Measurements from ENCODE around the gene MFSD8.
A peak's percentile ranks its signal among the peaks of the same experiment; 100 is the strongest.
"Not testable (repeated sequence)": the region's sequence is repeated elsewhere in the genome, so short reads cannot be mapped to it uniquely, and the experiment has no call there.

The MFSD8 gene, protein sequence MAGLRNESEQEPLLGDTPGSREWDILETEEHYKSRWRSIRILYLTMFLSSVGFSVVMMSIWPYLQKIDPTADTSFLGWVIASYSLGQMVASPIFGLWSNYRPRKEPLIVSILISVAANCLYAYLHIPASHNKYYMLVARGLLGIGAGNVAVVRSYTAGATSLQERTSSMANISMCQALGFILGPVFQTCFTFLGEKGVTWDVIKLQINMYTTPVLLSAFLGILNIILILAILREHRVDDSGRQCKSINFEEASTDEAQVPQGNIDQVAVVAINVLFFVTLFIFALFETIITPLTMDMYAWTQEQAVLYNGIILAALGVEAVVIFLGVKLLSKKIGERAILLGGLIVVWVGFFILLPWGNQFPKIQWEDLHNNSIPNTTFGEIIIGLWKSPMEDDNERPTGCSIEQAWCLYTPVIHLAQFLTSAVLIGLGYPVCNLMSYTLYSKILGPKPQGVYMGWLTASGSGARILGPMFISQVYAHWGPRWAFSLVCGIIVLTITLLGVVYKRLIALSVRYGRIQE

DNA sequence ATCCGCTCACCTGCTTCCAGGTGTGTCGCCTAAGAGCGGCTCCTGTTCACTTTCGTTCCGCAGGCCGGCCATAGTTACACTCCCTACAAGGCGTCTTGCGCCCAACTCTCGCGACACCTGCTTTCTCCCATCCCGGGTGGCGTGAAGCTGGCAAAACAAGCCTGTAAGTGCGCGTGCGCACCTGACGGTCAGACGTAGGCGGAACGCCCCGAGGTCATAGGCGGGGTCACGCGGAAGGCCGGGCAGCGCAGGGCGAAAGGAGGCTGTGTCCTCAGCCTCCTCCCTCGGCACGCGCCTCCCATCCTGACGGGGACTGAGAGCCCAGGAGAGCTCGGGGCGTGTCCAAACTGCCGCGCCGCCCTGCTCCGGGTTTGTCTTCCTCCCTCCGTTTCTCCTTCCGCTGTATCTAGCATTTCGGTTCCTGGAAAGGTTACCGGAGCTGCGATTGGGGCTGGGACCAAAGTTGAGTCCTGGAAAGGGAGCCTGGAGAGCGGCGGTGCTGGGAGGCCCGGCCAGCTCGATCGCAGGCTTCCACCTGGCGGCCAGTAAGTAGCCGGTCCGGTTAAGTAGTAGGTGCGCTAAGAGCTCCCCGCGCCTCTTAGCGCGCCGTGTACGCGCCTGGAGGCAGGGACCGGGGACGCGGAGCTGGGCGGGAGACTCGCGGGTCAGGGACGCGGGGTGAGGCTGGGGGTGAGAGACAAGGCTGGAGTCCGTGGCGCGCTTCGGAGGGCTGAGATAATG, at the start of gene MFSD8, which contains the start of gene ABHD18:
Gene MFSD8 (minus strand): TSS at position 112 of the 741 bp plus-strand sequence. CDS start 40 bp downstream, at position 72.
Gene ABHD18 (plus strand): TSS at position 345 of the 741 bp plus-strand sequence. CDS start 17,550 bp downstream, outside the sequence.
- DNase-seq: peak; percentile 90

DNA sequence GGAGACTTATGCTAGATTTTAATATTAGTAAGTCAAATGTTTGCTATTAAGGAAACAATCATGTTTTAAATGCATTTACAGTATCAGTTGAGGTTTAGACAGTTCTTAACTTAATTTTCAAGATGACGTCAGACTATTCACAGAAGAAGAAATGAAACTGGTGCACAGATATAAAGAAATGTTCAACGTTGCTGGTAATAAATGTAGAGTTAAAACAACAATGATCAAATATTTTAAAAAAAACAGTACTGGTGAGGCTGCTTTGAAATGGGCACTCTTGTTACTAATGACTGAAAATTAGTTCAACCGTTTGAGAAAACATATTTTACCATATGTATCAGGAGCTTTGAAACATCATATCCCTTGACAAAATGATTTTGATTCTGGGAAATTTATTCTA, 44.5 kb upstream of the MFSD8 start:
- DNase-seq: no peak

DNA sequence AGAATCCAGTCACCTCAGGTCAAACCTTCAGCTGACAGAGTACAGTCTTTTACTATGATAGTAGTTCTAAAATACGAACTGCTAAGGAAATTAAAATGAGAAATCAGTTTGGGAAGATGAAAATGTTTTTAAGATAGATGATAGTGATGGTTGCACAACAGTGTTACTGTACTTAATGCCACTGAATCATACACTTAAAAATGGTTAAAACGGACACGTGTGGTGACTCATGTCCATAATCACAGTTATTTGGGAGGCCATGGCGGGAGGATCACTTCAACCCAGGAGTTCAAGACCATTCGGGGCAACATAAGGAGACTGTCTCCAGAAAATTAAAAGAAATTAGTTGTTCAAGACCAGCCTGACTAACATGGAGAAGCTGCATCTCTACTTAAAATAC, 41.6 kb upstream of the MFSD8 start:
- DNase-seq: no peak

DNA sequence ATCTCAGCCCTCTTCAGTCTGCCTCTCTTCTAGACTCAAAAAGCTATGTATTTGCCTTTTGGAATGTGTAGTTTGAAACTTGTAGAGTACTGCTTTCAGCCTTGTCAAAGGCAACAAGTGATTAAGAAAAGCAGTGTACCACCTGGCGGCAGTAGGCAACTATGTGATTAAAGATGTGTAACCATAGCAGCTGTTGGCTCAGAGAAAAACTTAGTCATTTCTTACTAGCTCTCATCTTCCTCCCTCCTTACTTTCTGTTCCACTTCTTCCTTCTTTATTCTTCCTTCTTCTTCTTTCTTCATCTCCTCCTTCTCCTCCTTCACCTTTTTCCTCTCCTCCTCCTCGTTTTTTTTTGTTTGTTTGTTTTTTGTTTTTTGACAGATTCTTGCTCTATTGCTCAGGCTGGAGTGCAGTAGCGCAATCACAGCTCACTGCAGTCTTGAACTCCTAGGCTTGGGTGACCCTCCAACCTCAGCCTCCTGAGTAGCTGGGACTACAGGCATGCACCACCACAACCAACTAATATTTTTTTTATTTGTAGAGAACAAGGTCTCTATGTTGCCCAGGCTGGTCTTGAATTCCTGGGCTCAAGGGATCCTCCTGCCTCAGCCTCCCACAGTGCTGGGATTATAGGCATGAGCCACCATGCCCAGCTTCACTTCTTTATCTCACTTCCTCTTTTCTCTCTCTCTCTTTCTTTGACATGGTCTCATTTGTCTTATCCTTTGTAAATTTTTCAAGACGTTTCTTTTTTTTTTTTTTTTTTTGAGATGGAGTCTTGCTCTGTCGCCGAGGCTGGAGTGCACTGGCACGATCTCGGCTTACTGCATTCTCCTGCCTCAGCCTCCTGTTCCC, 32.8 kb upstream of the MFSD8 start:
- no peak for DNase-seq

DNA sequence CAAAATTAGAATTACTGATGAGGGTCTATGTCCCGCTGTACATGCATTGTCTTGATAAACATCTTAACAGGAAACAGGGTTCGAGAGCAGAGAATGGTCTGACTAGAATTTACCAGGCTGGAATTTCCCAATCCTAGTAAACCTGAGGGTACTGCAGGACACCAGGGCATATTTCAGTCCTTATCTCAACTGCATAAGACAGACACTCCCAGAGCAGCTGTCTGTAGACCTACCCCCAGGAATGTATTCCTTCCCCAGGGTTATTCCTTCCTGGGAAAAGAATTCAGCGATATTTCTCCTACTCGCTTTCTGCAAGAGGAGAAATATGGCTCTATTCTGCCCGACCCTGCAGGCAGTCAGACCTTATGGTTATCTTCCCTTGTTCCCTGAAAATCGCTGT, 31.5 kb upstream of the MFSD8 start:
- not testable (repeated sequence) for DNase-seq

DNA sequence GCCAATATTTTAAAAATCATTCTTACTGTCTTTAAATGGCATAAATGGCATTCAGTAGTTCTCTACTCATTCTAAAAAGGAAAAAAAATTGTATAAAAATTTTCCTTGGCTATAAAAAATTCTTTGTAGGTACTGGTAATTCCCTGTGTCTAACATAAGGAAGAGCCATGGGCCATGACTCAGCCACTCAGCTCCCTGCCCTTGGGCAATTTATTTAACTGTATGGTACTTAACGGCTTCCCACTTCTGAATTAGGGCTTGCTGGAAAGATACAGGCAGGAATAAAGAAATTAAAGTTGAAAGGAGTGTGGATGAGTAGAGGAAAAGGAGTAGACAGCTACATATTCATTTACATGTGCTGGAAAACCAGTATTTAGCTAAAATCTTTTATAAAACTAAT, 30.8 kb upstream of the MFSD8 start:
- no peak for DNase-seq

DNA sequence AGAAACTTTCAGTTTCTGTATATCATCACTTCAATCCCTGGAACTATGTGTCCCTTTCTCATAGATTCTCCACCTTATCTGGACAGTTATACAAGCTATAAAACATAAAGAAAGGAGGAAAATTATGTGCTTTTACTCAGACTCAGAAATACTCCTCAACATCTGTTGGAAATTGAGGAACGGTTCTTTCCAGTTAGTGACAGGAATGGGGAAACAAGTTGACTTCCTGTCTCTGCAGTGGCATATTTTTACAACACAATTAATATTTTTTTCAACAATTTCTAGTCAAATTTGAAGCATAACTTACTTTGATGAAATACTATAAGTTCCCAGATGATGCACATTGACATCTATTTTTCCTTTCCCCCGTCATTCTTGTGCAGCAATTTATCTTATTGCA, 28.2 kb upstream of the MFSD8 start:
- DNase-seq: no peak

DNA sequence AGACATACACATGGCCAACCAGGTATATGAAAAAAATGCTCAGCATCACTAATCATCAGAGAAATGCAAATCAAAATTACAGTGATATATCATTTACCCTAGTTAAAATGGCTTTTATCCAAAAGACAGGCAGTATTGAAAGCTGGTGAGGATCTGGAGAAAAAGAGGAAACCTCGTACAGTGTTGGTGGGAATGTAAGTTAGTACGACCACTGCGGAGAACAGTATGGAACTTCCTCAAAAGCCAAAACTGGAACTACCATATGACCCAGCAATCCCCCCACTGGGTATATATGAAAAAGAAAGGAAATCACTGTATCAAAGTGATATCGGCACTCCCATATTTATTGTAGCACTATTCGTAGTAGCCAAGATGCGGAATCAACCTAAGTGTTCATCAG, 23.7 kb upstream of the MFSD8 start:
- DNase-seq: no peak

DNA sequence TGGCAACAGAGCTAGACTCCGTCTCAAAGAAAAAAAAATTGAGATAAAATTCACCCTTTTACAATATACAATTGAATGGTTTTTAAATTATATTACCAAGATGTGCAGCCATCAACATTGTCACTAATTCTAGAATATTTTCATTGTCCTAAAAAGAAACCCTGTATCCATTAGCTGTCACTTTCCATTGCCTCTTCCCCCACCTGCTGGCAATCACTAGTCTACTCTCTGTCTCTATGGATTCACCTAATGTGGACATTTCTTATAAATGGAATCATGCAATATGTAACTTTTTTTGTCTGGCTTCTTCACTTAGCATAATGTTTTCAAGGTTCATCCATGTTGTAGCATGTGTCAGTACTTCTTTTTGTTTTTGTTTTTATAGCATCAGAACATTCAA, 21.0 kb upstream of the MFSD8 start:
- no peak for DNase-seq

DNA sequence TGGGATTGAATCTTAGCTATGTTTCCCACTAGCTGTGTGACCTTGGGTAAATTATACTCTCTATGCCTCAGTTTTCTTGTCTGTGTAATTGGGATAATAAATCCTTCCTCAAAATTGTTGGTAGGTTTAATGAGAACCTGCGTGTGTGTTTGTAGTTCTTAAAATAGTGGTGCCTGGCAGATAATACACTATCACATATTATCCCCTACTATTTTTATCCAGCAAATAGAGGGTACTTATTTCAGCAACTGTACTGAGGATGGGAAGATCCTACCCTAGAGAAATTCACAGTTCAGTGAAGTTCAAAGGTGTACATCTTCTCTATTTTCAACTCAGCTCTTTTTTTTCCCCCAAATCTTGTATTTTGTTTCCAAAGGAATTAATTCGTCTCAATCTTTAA, 17.5 kb upstream of the MFSD8 start:
- no peak for DNase-seq

DNA sequence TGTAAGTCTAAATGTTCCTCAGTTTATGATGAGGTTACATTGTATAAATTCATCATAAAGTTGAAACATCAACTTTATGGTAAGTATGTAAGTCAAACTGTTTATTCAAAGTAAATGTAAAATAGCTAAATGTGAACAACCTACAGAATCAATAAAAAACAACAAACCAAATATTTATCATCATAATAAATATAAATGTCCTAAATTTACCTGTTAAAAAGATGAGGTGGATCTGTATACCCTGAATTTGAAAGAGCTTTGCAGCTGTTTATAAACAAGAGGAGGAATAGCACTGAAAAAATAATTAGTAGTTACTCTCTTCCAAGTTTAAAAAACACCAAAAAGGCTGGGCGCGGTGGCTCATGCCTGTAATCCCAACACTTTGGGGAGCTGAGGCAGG, 14.0 kb upstream of the MFSD8 start:
- no peak for DNase-seq

DNA sequence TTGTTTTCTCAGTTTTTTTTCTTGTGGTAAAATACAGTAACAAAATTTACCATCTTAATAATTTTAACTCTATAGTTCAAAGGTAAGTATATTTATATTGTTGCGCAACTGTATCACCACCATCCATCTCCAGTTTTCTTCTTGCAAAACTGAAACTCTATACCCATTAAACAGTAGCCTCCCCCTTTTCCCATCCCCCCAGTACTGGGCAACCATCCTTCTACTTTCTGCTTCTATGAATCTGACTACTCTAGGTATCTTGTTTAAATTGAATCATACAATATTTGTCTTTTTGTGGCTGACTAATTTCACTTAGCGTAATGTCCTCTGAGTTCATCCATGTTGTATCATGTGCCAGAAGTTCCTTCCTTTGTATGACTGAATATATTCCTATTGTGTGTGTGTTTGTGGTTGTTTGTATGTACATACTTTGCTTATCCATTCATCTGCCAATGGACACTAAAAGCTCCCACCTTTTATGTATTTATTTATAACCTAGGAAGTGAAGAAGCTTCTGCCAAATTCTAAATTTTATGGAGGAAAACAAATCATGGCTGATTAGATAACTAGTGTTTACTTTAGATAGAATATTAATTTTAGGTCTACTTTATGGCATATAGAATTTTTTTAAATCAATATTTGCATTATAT, 10.3 kb upstream of the MFSD8 start:
- no peak for DNase-seq

DNA sequence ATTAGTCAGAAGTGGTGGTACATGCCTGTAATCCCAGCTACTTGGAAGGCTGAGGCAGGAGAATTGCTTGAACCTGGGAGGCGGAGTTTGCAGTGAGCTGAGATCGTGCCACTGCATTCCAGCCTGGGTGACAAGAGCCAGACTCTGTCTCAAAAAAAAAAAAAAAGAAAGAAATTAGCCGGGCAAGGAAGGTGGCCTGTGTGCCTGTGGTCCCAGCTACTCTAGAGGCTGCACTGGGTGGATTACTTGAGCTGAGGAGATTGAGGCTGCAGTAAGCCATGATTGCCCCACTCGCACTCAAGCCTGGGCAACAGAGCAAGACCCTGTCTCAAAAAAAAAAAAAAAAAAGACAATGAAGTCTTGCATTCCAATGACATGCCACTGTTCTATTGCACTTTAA, 6.0 kb upstream of the MFSD8 start:
- DNase-seq: not testable (repeated sequence)

DNA sequence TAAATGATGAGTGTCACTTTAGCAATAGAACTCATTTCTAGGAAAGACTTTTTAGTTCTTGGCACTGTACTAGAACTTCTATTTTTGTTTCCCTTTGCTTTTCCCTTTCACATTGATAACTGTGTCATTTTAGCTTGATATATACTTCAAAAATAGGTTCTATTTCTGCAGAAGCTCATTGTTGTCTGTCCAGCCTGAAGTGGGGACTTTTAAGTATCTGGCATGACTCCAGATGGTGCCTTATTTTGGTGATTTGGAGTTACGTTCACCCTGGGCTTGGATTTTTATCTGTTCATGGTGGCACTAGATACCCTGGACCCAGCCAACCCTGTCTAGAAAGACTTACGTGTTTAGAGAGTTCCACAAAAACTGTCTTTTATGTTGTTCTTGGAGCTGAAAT, 3.6 kb upstream of the MFSD8 start:
- DNase-seq: no peak

DNA sequence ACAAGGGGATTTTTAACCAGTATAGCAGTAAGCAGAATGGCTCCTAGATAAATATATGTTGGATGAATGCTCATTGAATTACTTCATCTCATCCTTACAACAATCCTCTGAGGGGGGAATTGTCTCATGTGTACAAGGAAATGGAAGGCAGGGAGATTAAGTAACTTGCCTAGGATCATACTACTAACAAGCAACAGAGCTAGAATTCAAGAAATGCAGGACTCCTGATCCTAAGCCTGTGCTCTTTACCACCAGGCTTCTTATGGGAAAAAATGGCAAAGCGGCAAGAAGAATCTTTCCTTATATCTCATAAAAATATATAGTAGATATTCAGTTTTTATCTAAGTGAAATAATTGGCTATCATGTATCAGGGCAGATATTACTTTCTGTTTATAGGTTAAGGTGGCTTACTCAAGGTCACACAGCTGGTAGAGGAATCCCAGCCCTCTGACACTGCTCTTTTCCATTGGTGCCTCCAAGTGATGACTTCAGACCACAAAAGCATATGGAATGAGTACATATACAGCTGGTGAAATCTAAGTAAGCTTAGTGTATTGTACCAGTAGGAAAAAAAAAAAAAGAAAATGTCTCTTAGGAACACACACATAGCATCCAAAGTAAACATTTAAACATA, 2.3 kb upstream of the MFSD8 start:
- no peak for DNase-seq

DNA sequence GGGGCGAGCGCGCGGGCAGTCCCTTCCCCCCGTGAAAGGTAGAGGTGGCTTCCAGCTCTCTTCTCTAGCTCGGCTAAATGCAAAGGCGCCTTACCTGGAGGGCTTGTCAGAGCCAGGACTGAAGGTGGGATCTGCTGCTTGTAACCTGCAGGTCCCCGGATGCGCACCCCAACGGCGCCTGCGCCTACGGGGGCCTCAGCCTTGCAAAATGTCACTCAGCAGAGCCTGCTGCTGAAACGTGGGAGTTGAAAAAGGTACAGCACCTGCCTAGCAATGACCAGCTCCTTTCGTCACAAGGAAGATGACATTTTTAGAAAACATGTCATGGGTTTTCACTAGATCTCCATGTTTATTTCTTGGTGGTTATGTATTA, 816 bp upstream of the MFSD8 start:
- no peak for DNase-seq

DNA sequence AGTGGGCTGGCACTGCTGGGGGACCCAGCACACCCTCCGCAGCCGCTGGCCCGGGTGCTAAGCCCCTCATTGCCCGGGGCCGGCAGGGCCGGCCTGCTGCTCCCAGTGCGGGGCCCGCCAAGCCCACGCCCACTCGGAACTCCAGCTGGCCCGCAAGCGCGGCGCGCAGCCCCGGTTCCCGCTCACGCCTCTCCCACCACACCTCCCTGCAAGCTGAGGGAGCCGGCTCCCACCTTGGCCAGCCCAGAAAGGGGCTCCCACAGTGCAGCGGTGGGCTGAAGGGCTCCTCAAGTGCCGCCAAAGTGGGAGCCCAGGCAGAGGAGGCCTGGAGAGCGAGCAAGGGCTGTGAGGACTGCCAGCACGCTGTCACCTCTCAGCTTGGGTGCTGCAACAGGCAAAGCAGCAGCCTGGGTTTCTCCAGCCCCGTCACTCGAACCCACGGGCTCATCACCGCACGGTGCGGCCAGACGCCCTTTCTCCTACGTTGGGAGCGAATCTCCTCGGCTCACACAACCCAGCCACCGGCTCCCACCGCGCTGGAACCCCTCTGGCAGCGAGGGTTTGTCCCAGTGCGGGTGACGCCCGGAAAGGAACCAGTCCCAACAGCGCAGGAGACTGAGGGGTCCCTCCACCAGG, 429 bp downstream of the MFSD8 start:
- DNase-seq: not testable (repeated sequence)

DNA sequence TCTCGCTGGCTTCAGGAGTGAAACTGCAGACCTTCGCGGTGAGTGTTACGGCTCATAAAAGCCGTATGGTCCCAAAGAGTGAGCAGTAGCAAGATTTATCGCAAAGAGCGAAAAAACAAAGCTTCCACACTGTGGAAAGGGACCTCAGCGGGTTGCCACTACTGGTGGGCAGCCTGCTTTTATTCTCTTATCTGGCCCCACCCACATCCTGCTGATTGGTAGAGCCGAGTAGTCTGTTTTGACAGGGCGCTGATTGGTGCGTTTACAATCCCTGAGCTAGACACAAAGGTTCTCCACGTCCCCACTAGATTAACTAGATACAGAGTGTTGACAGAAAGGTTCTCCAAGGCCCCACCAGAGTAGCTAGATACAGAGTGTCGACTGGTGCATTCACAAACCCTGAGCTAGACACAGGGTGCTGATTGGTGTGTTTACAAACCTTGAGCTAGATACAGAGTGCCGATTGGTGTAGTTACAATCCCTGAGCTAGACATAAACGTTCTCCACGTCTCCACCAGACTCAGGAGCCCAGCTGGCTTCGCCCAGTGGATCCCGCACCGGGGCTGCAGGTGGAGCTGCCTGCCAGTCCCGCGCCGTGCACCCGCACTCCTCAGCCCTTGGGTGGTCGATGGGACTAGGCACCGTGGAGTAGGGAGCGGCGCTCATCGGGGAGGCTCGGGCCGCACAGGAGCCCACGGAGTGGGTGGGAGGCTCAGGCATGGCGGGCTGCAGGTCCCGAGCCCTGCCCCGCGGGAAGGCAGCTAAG, 1.2 kb downstream of the MFSD8 start:
- DNase-seq: not testable (repeated sequence)

DNA sequence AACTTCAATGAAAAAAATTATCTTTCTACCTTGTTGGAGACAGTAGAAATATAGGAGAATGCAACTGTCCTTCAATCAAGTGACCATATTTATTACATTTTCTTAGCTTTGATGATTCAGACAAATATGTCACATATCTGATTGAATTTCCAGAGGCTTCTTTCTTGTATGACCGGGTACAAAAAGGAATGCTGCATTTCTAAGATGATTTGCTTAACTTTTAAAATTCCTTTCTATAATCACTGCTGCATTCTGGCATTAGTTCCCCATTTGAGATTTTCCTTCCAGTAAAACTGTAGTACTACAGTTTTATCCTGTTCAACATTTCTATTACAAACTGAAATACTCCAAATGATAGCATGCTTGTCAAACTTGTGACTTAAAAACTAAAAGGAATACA, 5.2 kb downstream of the MFSD8 start:
- no peak for DNase-seq

DNA sequence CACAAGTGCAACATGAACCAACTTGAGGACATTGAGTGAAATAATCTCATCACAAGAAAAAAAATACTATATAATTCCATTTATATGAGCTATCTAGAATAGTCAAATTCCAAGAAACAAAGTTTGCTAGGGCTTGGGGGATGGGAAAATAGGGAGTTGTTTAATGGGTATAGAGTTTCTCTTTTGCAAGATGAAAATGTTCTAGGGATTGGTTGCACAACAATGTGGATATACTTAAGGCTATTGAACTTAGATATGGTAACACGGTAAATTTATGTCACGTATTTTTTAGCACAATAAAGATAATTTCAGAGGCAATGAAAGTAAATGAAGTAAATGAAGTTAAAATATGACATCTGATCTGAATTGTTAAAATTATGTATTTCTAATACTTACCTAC, 7.9 kb downstream of the MFSD8 start:
- DNase-seq: no peak

DNA sequence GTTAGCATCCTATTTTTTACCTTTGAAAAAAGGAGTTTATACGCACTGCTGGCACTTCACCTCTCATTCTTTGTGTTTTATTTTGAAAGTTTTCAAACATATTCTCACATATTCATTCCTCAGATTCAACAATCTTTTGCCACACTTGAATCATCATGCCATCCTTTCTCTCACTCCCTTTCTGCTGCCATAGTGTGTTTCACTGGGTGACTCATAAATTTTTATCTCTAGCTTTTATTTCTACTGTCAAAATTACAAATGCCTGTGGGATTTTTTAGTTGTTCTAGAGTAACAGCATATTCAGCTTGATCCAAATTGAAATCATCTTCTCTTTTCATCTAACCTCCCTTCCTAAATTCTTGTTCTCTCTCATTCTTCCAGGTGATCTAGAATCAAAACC, 28.0 kb downstream of the MFSD8 start:
- no peak for DNase-seq
